Gastrocnemius medialis (tissue), 4 donors: ENCODE measurements around the gene CENPN.

ENCODE experiments used
- CTCF ChIP-seq, 5 experiments: fragments of 450-650 bp in 3 of 5; fragments of 200-600 bp in 2 of 5; sonication (generic) in 2 of 5; IDR thresholded peaks in 4 of 5; conservative IDR thresholded peaks in 1 of 5; 1 replicate in 4 of 5; 2 replicates in 1 of 5; pipeline ENCODE4 v1.5.1; 2016 to 2019; ENCODE audit warnings: antibody characterized with exemption in 5 of 5, mild to moderate bottlenecking in 3 of 5, moderate library complexity in 3 of 5
- POLR2A ChIP-seq, 2 donors: fragments of 450-650 bp; IDR thresholded peaks; one replicate each; pipeline ENCODE4 v1.6.1; 2017; ENCODE audit warnings: antibody characterized with exemption in 2 of 2, mild to moderate bottlenecking in 2 of 2, moderate library complexity in 2 of 2

- TF ChIP-seq CTCF (IDR thresholded peaks at IDR 0.05 in 4 of 5, conservative IDR thresholded peaks at IDR 0.05 in 1 of 5) (no peak), POLR2A (IDR thresholded peaks at IDR 0.05) (no peak)
These were observed 62.0 kb downstream of the CENPN start for GRCh38 chr16:81069063-81069462.
